ENCODE measurements around the gene QRFP.
A peak's percentile ranks its signal among the peaks of the same experiment; 100 is the strongest.

QRFP gene

DNA sequence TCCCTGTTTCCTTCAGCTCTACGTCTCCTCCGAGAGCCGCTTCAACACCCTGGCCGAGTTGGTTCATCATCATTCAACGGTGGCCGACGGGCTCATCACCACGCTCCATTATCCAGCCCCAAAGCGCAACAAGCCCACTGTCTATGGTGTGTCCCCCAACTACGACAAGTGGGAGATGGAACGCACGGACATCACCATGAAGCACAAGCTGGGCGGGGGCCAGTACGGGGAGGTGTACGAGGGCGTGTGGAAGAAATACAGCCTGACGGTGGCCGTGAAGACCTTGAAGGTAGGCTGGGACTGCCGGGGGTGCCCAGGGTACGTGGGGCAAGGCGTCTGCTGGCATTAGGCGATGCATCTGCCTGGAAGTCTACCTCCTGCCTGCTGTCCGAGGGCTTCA lies 33.9 kb downstream of the QRFP start:
- Histone ChIP-seq H4K20me1 (ENCODE audit: insufficient read depth, low read length) (peaks cover 29% of the 10 kb centered on the region), H2AFZ (ENCODE audit: low read depth, low read length) (no peak overlapping the region), H3K36me3 (replicated peaks; ENCODE audit: low read depth, low read length) (peaks cover 51% of the 10 kb centered on the region), H3K4me3 (ENCODE audit: low read length) (no peak overlapping the region), H3K9me3 (ENCODE audit: insufficient read depth, low read length) (no peaks in the 10 kb centered on the region), H3K79me2 (ENCODE audit: low read length) (peaks cover 19% of the 10 kb centered on the region), H3K4me1 (ENCODE audit: low read length) (peaks cover 25% of the 10 kb centered on the region), H3K27ac (ENCODE audit: low read length) (peak overlapping the region; percentile 51), H3K4me2 (ENCODE audit: low read length) (peak overlapping the region; percentile 27; the same call in 1 of the 2 replicates), H3K27me3 (ENCODE audit: low read depth, low read length) (no peaks in the 10 kb centered on the region), H3K9ac (ENCODE audit: low read length) (no peak overlapping the region)
- no peak for TF ChIP-seq EZH2phosphoT487 (IDR thresholded peaks at IDR 0.05; ENCODE audit: low read depth)
- TF ChIP-seq, protein P1, sequence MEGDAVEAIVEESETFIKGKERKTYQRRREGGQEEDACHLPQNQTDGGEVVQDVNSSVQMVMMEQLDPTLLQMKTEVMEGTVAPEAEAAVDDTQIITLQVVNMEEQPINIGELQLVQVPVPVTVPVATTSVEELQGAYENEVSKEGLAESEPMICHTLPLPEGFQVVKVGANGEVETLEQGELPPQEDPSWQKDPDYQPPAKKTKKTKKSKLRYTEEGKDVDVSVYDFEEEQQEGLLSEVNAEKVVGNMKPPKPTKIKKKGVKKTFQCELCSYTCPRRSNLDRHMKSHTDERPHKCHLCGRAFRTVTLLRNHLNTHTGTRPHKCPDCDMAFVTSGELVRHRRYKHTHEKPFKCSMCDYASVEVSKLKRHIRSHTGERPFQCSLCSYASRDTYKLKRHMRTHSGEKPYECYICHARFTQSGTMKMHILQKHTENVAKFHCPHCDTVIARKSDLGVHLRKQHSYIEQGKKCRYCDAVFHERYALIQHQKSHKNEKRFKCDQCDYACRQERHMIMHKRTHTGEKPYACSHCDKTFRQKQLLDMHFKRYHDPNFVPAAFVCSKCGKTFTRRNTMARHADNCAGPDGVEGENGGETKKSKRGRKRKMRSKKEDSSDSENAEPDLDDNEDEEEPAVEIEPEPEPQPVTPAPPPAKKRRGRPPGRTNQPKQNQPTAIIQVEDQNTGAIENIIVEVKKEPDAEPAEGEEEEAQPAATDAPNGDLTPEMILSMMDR (IDR thresholded peaks at IDR 0.05; ENCODE audit: low read depth, low read length), result no peak

DNA sequence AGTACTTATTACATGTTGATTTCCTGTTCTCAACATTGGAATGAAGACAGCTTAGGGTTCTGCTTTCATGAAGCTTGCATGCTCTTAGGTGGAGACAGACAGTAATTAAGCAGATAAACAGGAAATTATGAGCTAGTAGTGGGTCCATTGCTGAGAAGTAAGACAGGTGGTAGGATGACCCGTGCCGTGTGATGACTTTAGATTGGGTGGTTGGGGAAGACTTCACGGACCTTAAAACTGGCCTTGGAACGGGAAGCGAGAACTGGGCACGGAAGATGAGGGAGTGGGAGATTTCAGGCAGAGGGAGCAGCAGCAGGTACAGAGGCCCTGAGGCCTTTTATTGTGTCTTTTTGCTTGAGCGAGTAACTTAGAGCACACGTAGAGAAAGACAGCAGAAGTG lies 34.4 kb downstream of the QRFP start:
- Histone ChIP-seq H4K20me1 (ENCODE audit: insufficient read depth, low read length) (peaks cover 30% of the 10 kb centered on the region), H3K27me3 (ENCODE audit: low read depth, low read length) (no peaks in the 10 kb centered on the region), H3K9ac (ENCODE audit: low read length) (no peak overlapping the region), H3K4me1 (ENCODE audit: low read length) (peaks cover 25% of the 10 kb centered on the region), H3K79me2 (ENCODE audit: low read length) (peaks cover 17% of the 10 kb centered on the region), H3K4me2 (ENCODE audit: low read length) (no peak overlapping the region), H3K27ac (ENCODE audit: low read length) (no peak overlapping the region), H3K9me3 (ENCODE audit: insufficient read depth, low read length) (no peaks in the 10 kb centered on the region), H3K36me3 (replicated peaks; ENCODE audit: low read depth, low read length) (peaks cover 54% of the 10 kb centered on the region), H3K4me3 (ENCODE audit: low read length) (no peak overlapping the region), H2AFZ (ENCODE audit: low read depth, low read length) (no peak overlapping the region)
- TF ChIP-seq, protein P1 (IDR thresholded peaks at IDR 0.05; ENCODE audit: low read depth, low read length), result no peak

DNA sequence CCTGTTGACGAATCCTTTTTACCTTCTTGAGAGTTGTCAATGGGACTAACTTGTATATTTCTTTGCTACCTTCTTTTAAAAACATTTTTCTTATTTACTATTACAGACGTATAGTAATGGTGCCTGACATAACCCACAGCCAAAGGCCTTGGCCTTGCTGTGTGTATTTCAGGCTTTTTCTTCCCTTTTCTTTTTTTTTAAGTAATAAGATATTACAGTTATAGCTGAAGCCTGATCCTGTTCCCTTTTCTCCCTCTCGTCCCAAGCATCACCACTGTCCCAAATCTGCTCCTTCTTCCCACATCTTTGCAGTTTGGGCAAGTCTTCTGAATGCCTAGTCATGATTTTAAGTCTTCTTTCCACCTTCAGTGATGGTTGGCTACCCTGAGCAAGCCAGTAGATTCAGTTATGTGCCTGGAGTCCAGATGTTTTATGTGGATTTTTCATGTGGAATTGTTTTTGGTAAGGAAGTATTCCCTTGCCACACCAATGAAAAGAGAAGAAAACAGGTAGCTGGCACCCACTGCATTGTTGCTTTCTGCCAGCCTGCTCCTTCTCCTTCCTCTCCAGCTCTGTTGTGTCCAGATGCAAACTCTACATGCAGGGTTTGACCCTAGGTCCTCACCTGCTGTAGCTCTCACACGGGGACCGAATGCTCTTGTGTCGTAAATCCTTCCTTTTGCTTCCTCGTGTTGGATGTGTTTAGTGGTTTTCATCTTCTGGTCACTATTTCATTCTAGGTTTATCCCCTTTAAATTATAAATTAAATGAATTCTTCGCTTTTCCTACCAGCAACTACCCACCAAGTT lies 35.0 kb downstream of the QRFP start:
- Histone ChIP-seq H3K4me3 (ENCODE audit: low read length) (no peak overlapping the region), H4K20me1 (ENCODE audit: insufficient read depth, low read length) (peaks cover 28% of the 10 kb centered on the region), H3K9ac (ENCODE audit: low read length) (no peak overlapping the region), H3K27ac (ENCODE audit: low read length) (no peak overlapping the region), H3K4me1 (ENCODE audit: low read length) (peaks cover 25% of the 10 kb centered on the region), H2AFZ (ENCODE audit: low read depth, low read length) (no peak overlapping the region), H3K36me3 (replicated peaks; ENCODE audit: low read depth, low read length) (peaks cover 57% of the 10 kb centered on the region), H3K9me3 (ENCODE audit: insufficient read depth, low read length) (no peaks in the 10 kb centered on the region), H3K4me2 (ENCODE audit: low read length) (no peak overlapping the region), H3K27me3 (ENCODE audit: low read depth, low read length) (no peaks in the 10 kb centered on the region), H3K79me2 (ENCODE audit: low read length) (peaks cover 17% of the 10 kb centered on the region)
- TF ChIP-seq, protein P1 (IDR thresholded peaks at IDR 0.05; ENCODE audit: low read depth, low read length), result no peak
- TF ChIP-seq EZH2phosphoT487 (IDR thresholded peaks at IDR 0.05; ENCODE audit: low read depth), result no peak

DNA sequence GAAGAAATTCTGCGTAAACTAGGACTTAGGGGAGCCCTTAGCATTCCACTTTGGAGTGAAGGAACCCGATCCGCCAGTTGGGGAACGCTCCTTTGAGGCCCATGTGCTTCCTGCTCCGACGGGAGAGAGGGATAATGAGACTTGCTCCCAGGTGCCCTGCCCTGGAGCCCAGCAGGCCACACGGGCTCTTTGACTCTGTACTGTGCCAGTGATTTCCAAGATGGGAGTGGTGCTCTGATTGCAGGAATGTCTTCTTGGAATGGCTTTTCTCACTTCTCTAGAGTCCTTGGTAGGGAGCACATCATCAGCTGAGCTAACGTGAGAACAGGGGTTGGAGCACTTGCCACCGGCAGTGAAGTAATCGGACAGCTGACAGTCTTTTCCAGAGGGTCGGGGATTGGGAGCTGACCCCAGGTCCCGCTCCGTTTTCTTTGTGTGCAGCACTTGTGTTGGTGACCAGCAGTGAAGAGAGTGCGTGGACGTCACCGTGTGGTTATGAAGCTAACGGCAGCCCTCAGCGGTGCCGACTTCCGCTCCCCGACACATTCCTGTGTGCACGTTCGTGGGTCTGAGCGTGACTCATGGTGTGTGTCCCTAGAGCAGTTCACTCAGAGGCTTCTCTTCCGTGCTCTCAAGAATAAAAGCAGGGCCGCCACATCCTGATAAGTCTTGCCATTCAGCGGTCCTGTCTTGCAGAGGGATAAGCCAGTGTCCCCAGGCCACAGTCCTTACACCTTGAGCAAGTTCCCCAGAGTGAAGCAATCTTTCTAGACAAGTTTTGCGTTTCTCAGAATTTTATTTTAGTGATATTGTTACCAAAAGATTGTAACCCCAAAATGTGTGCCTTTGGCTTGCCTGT lies 35.9 kb downstream of the QRFP start:
- no peak for TF ChIP-seq EZH2phosphoT487 (IDR thresholded peaks at IDR 0.05; ENCODE audit: low read depth)
- Histone ChIP-seq H3K27ac (ENCODE audit: low read length) (no peak overlapping the region), H3K4me2 (ENCODE audit: low read length) (no peak overlapping the region), H3K36me3 (replicated peaks; ENCODE audit: low read depth, low read length) (peaks cover 58% of the 10 kb centered on the region), H2AFZ (ENCODE audit: low read depth, low read length) (no peak overlapping the region), H3K9me3 (ENCODE audit: insufficient read depth, low read length) (no peaks in the 10 kb centered on the region), H4K20me1 (ENCODE audit: insufficient read depth, low read length) (peaks cover 21% of the 10 kb centered on the region), H3K27me3 (ENCODE audit: low read depth, low read length) (no peaks in the 10 kb centered on the region), H3K4me3 (ENCODE audit: low read length) (no peak overlapping the region), H3K4me1 (ENCODE audit: low read length) (peaks cover 25% of the 10 kb centered on the region), H3K79me2 (ENCODE audit: low read length) (peaks cover 17% of the 10 kb centered on the region), H3K9ac (ENCODE audit: low read length) (no peak overlapping the region)
